Stimulated activated CD4-positive, alpha-beta T cell treated with anti-CD3 and anti-CD28 coated beads, Interleukin-1b, Interleukin-23, amount 100 ng/mL, for 1 hour (primary cell): ENCODE measurements around the gene PTPRU.

ENCODE experiments used
- DNase-seq, 2 donors: peaks; one replicate each; pipeline ENCODE4 v3.0.0-alpha.2; 2020; ENCODE audit warnings: low read depth in 2 of 2

The PTPRU gene

GRCh38 chr1:29364101-29364678, 127.9 kb downstream of the PTPRU start:
- DNase-seq: no peak

GRCh38 chr1:29365906-29366670, 129.8 kb downstream of the PTPRU start:
- no peak for DNase-seq

- DNase-seq: no peak
Observed at GRCh38 chr1:29368936-29369932, 132.9 kb downstream of the PTPRU start.

GRCh38 chr1:29370067-29370466, 133.7 kb downstream of the PTPRU start:
- no peak for DNase-seq

- DNase-seq: no peak
Observed at GRCh38 chr1:29371332-29371731, 135.0 kb downstream of the PTPRU start.

GRCh38 chr1:29372108-29372507, 135.8 kb downstream of the PTPRU start:
- no peak for DNase-seq
